ENCODE measurements around the gene TOP1. TPM values are rescaled to one million over a fixed set of nuclear protein-coding genes. Genes with fewer than 3 reads are reported as not detected.

The TOP1 gene
- total RNA-seq, 2 experiments from 2014 or later, result 99.6 to 102 TPM

- peaks cover 74% of the 10 kb centered on the region for H3K4me1 Mint-ChIP-seq
- no peaks in the 10 kb centered on the region for H3K27me3 Mint-ChIP-seq
- H3K36me3 Mint-ChIP-seq, result peaks cover 55% of the 10 kb centered on the region
- H3K4me3 Mint-ChIP-seq, result no peak overlapping the region
- no peak overlapping the region for H3K27ac Mint-ChIP-seq
- peaks cover 11% of the 10 kb centered on the region for H3K9me3 Mint-ChIP-seq
- DNase-seq, result no peak
Observed at GRCh38 chr20:41054847-41055230, 26.2 kb downstream of the TOP1 start.

GRCh38 chr20:41055679-41056078 is 27.1 kb downstream of the TOP1 start:
- Mint-ChIP-seq H3K4me3 (no peak overlapping the region), H3K36me3 (peaks cover 52% of the 10 kb centered on the region)

GRCh38 chr20:41057999-41058673 is 29.5 kb downstream of the TOP1 start:
- DNase-seq, result no peak
- Mint-ChIP-seq H3K9me3 (peaks cover 11% of the 10 kb centered on the region), H3K36me3 (peaks cover 67% of the 10 kb centered on the region), H3K4me3 (no peak overlapping the region), H3K27ac (no peak overlapping the region), H3K27me3 (no peaks in the 10 kb centered on the region), H3K4me1 (peaks cover 50% of the 10 kb centered on the region)

More at GRCh38 chr20:41055679-41056078, 27.1 kb downstream of the TOP1 start:
- peaks cover 11% of the 10 kb centered on the region for H3K9me3 Mint-ChIP-seq
- peak overlapping the region; percentile 61 for H3K27ac Mint-ChIP-seq
- peaks cover 66% of the 10 kb centered on the region for H3K4me1 Mint-ChIP-seq
- no peaks in the 10 kb centered on the region for H3K27me3 Mint-ChIP-seq
- DNase-seq, result no peak

- DNase-seq, result no peak
Observed at GRCh38 chr20:41058674-41059635, 30.3 kb downstream of the TOP1 start.

GRCh38 chr20:41061155-41061554 is 32.5 kb downstream of the TOP1 start:
- no peak for DNase-seq
- Mint-ChIP-seq H3K27ac (no peak overlapping the region), H3K4me1 (peaks cover 46% of the 10 kb centered on the region), H3K4me3 (no peak overlapping the region), H3K36me3 (peaks cover 61% of the 10 kb centered on the region), H3K27me3 (no peaks in the 10 kb centered on the region), H3K9me3 (no peaks in the 10 kb centered on the region)

More at GRCh38 chr20:41058674-41059635, 30.3 kb downstream of the TOP1 start:
- H3K9me3 Mint-ChIP-seq, result peaks cover 8% of the 10 kb centered on the region
- H3K27me3 Mint-ChIP-seq, result no peaks in the 10 kb centered on the region
- H3K4me3 Mint-ChIP-seq, result no peak overlapping the region
- peaks cover 68% of the 10 kb centered on the region for H3K36me3 Mint-ChIP-seq
- no peak overlapping the region for H3K27ac Mint-ChIP-seq
- H3K4me1 Mint-ChIP-seq, result peaks cover 50% of the 10 kb centered on the region

- DNase-seq, result no peak
- Mint-ChIP-seq H3K27ac (no peak overlapping the region), H3K36me3 (peaks cover 65% of the 10 kb centered on the region), H3K4me1 (peaks cover 43% of the 10 kb centered on the region), H3K9me3 (no peaks in the 10 kb centered on the region), H3K27me3 (no peaks in the 10 kb centered on the region), H3K4me3 (no peak overlapping the region)
Observed at GRCh38 chr20:41063442-41063841, 34.8 kb downstream of the TOP1 start.

- Mint-ChIP-seq H3K9me3 (no peaks in the 10 kb centered on the region), H3K36me3 (peaks cover 60% of the 10 kb centered on the region), H3K4me3 (no peak overlapping the region), H3K27ac (no peak overlapping the region), H3K4me1 (peaks cover 37% of the 10 kb centered on the region), H3K27me3 (no peaks in the 10 kb centered on the region)
- DNase-seq, result no peak
Observed at GRCh38 chr20:41064377-41064776, 35.8 kb downstream of the TOP1 start.

- no peak for DNase-seq
- Mint-ChIP-seq H3K27me3 (no peaks in the 10 kb centered on the region), H3K4me1 (peaks cover 41% of the 10 kb centered on the region), H3K36me3 (peaks cover 64% of the 10 kb centered on the region), H3K27ac (no peak overlapping the region), H3K4me3 (no peak overlapping the region), H3K9me3 (no peaks in the 10 kb centered on the region)
Observed at GRCh38 chr20:41065716-41066115, 37.1 kb downstream of the TOP1 start.

GRCh38 chr20:41068806-41069205 is 40.2 kb downstream of the TOP1 start:
- Mint-ChIP-seq H3K27me3 (no peaks in the 10 kb centered on the region), H3K9me3 (no peaks in the 10 kb centered on the region), H3K27ac (no peak overlapping the region), H3K4me1 (peaks cover 55% of the 10 kb centered on the region), H3K4me3 (no peak overlapping the region), H3K36me3 (peaks cover 45% of the 10 kb centered on the region)
- DNase-seq, result no peak

- peaks cover 36% of the 10 kb centered on the region for H3K36me3 Mint-ChIP-seq
- H3K27me3 Mint-ChIP-seq, result no peaks in the 10 kb centered on the region
- H3K4me3 Mint-ChIP-seq, result no peak overlapping the region
- no peaks in the 10 kb centered on the region for H3K9me3 Mint-ChIP-seq
- no peak for DNase-seq
- H3K4me1 Mint-ChIP-seq, result peaks cover 62% of the 10 kb centered on the region
- H3K27ac Mint-ChIP-seq, result peak overlapping the region; percentile 52
Observed at GRCh38 chr20:41072190-41072863, 43.7 kb downstream of the TOP1 start.

- H3K27me3 Mint-ChIP-seq, result no peaks in the 10 kb centered on the region
- H3K36me3 Mint-ChIP-seq, result peaks cover 35% of the 10 kb centered on the region
- no peak overlapping the region for H3K4me3 Mint-ChIP-seq
- peak overlapping the region; percentile 38 for H3K27ac Mint-ChIP-seq
- H3K4me1 Mint-ChIP-seq, result peaks cover 64% of the 10 kb centered on the region
- no peak for DNase-seq
- no peaks in the 10 kb centered on the region for H3K9me3 Mint-ChIP-seq
Observed at GRCh38 chr20:41072915-41073314, 44.3 kb downstream of the TOP1 start.

- Mint-ChIP-seq H3K4me1 (peaks cover 65% of the 10 kb centered on the region), H3K27ac (no peak overlapping the region), H3K27me3 (no peaks in the 10 kb centered on the region), H3K36me3 (peaks cover 37% of the 10 kb centered on the region), H3K9me3 (no peaks in the 10 kb centered on the region), H3K4me3 (no peak overlapping the region)
- DNase-seq, result no peak
Observed at GRCh38 chr20:41074441-41074840, 45.8 kb downstream of the TOP1 start.

GRCh38 chr20:41076776-41077175 is 48.2 kb downstream of the TOP1 start:
- Mint-ChIP-seq H3K36me3 (peaks cover 33% of the 10 kb centered on the region), H3K27ac (peak overlapping the region; percentile 62), H3K27me3 (no peaks in the 10 kb centered on the region), H3K4me1 (peaks cover 54% of the 10 kb centered on the region), H3K4me3 (no peak overlapping the region), H3K9me3 (no peaks in the 10 kb centered on the region)
- no peak for DNase-seq

GRCh38 chr20:41078329-41078728 is 49.7 kb downstream of the TOP1 start:
- H3K27ac Mint-ChIP-seq, result peak overlapping the region; percentile 31

GRCh38 chr20:41079066-41079465 is 50.4 kb downstream of the TOP1 start:
- H3K9me3 Mint-ChIP-seq, result no peaks in the 10 kb centered on the region
- no peaks in the 10 kb centered on the region for H3K27me3 Mint-ChIP-seq
- H3K27ac Mint-ChIP-seq, result no peak overlapping the region
- H3K4me3 Mint-ChIP-seq, result no peak overlapping the region
- H3K4me1 Mint-ChIP-seq, result peaks cover 34% of the 10 kb centered on the region
- no peak for DNase-seq
- H3K36me3 Mint-ChIP-seq, result peaks cover 33% of the 10 kb centered on the region

More at GRCh38 chr20:41078329-41078728, 49.7 kb downstream of the TOP1 start:
- Mint-ChIP-seq H3K4me3 (no peak overlapping the region), H3K4me1 (peaks cover 39% of the 10 kb centered on the region), H3K9me3 (no peaks in the 10 kb centered on the region), H3K36me3 (peaks cover 33% of the 10 kb centered on the region), H3K27me3 (no peaks in the 10 kb centered on the region)
- DNase-seq, result no peak

Data from activated naive CD8-positive, alpha-beta T cell treated with anti-CD3 and anti-CD28 coated beads for 36 hours (primary cell).